ENCODE data around the gene PDE8B. TPM values are rescaled to one million over a fixed set of nuclear protein-coding genes. Genes with fewer than 3 reads are reported as not detected.

Gene PDE8B
- polyA plus RNA-seq, 1 of the 3 experiments (the other 2 are of a cell fraction), result not detected

GRCh38 chr5:77449277-77449676 lies 238.8 kb downstream of the PDE8B start:
- H3K9me3 ChIP-seq, result no peaks in the 10 kb centered on the region
- no peak overlapping the region for H3K4me3 ChIP-seq (ENCODE audit: low read depth in 2 of 2, low read length in 1 of 2)
- H3K4me2 ChIP-seq, result no peak overlapping the region
- ChIA-PET POLR2A (no interaction called here), CTCF (interaction anchor here (0.6 to 1.3 kb wide), 2 partner anchors 12 to 38 kb away, joined by 3 to 6 read pairs; no protein-coding TSS in a partner anchor)
- DNase-seq, result no peak
- WGBS (ENCODE audit: low lambda C conversion rate), result 94% methylated on average over 1 of the region's 1 CpG
- TF ChIP-seq YY1 (IDR thresholded peaks at IDR 0.05; ENCODE audit: low read depth) (no peak), MAX (IDR thresholded peaks at IDR 0.05; ENCODE audit: low read depth) (no peak), GATA2 (CRISPR knock-in tag; IDR thresholded peaks at IDR 0.05) (no peak), MEF2A (IDR thresholded peaks at IDR 0.05; ENCODE audit: borderline replicate concordance, low read depth) (no peak), EP300 (IDR thresholded peaks at IDR 0.05; ENCODE audit: borderline replicate concordance in 1 of 2, low read depth in 1 of 2, low read length in 1 of 2) (no peak), FOXJ3 (CRISPR knock-in tag; IDR thresholded peaks at IDR 0.05) (no peak), USF1 (IDR thresholded peaks at IDR 0.05; ENCODE audit: borderline replicate concordance, low read depth) (no peak), TEAD4 (IDR thresholded peaks at IDR 0.05; ENCODE audit: borderline replicate concordance, insufficient read depth) (no peak), CHD2 (IDR thresholded peaks at IDR 0.05; ENCODE audit: low read length, partially characterized antibody) (no peak)
- no peak overlapping the region for H3K9ac ChIP-seq
- H3K9me2 ChIP-seq, result no peaks in the 10 kb centered on the region
- no peaks in the 10 kb centered on the region; a peak in 1 of 4 replicates for H3K4me1 ChIP-seq (ENCODE audit: control insufficient read depth in 1 of 2, insufficient read depth in 2 of 2, low read depth in 1 of 2, low read length in 1 of 2)
- H3K27ac ChIP-seq (ENCODE audit: low read depth in 2 of 2, low read length in 1 of 2), result no peak overlapping the region
- peaks cover 30 to 40% of the 10 kb centered on the region in 2 experiments for H3K36me3 ChIP-seq (replicated peaks in 1 of 2; ENCODE audit: control insufficient read depth in 1 of 2, insufficient read depth in 2 of 2, low read length in 1 of 2)
- no peak overlapping the region for H2AFZ ChIP-seq (ENCODE audit: low read depth)
- H3K27me3 ChIP-seq (ENCODE audit: insufficient read depth), result no peaks in the 10 kb centered on the region
- no peaks in the 10 kb centered on the region for H4K20me1 ChIP-seq (ENCODE audit: insufficient read depth)
- no peaks in the 10 kb centered on the region for H3K79me2 ChIP-seq (ENCODE audit: insufficient read depth)
- no peaks in the 10 kb centered on the region for H3F3A ChIP-seq (replicated peaks; ENCODE audit: insufficient read depth)

GRCh38 chr5:77449981-77450380 lies 239.5 kb downstream of the PDE8B start:
- H3K4me1 ChIP-seq (ENCODE audit: control insufficient read depth in 1 of 2, insufficient read depth in 2 of 2, low read depth in 1 of 2, low read length in 1 of 2), result no peaks in the 10 kb centered on the region
- H3K4me3 ChIP-seq (ENCODE audit: low read depth in 2 of 2, low read length in 1 of 2), result no peak overlapping the region
- 87% methylated on average over 2 of the region's 2 CpGs for WGBS (ENCODE audit: low lambda C conversion rate)
- DNase-seq, result no peak
- no peak overlapping the region for H3K4me2 ChIP-seq
- peaks cover 33 to 45% of the 10 kb centered on the region in 2 experiments for H3K36me3 ChIP-seq (replicated peaks in 1 of 2; ENCODE audit: control insufficient read depth in 1 of 2, insufficient read depth in 2 of 2, low read length in 1 of 2)
- no peaks in the 10 kb centered on the region for H4K20me1 ChIP-seq (ENCODE audit: insufficient read depth)
- H2AFZ ChIP-seq (ENCODE audit: low read depth), result no peak overlapping the region
- ChIA-PET CTCF (interaction anchor here (1.3 kb wide), 1 partner anchor 13 kb away, joined by 6 read pairs; no protein-coding TSS in a partner anchor), POLR2A (no interaction called here)
- H3K9ac ChIP-seq, result no peak overlapping the region
- no peak overlapping the region for H3K27ac ChIP-seq (ENCODE audit: low read depth in 2 of 2, low read length in 1 of 2)
- no peaks in the 10 kb centered on the region for H3K79me2 ChIP-seq (ENCODE audit: insufficient read depth)
- no peaks in the 10 kb centered on the region for H3K27me3 ChIP-seq (ENCODE audit: insufficient read depth)
- peaks cover 1% of the 10 kb centered on the region; the same call in 1 of the 2 replicates for H3K9me2 ChIP-seq
- H3K9me3 ChIP-seq, result no peaks in the 10 kb centered on the region
- H3F3A ChIP-seq (replicated peaks; ENCODE audit: insufficient read depth), result no peaks in the 10 kb centered on the region
- TF ChIP-seq ZBTB33 (IDR thresholded peaks at IDR 0.05; ENCODE audit: borderline replicate concordance, low read depth) (no peak), EZH2phosphoT487 (IDR thresholded peaks at IDR 0.05; ENCODE audit: borderline replicate concordance, low read depth) (no peak), USF1 (IDR thresholded peaks at IDR 0.05; ENCODE audit: borderline replicate concordance, low read depth) (no peak), MEF2A (IDR thresholded peaks at IDR 0.05; ENCODE audit: borderline replicate concordance, low read depth) (no peak), PBX3 (IDR thresholded peaks at IDR 0.05) (no peak), REST (IDR thresholded peaks at IDR 0.05; ENCODE audit: low read depth, low read length) (no peak), RXRA (IDR thresholded peaks at IDR 0.05; ENCODE audit: borderline replicate concordance, low read depth) (no peak), IRF3 (IDR thresholded peaks at IDR 0.05; ENCODE audit: low read depth, low read length) (no peak), ELF1 (IDR thresholded peaks at IDR 0.05) (no peak), NRF1 (IDR thresholded peaks at IDR 0.05; ENCODE audit: low read depth, low read length) (no peak), EP300 (IDR thresholded peaks at IDR 0.05; ENCODE audit: borderline replicate concordance in 1 of 2, low read depth in 1 of 2, low read length in 1 of 2) (no peak)

All from SK-N-SH (cell line).